GM19240 (cell line): Measurements from ENCODE around the gene DOCK2.

Source experiments
- DNase-seq: peaks from one replicate; pipeline ENCODE4 v3.0.0; 2011; ENCODE audit warnings: low spot score; ENCODE audit not compliant: insufficient read length

DOCK2 gene

GRCh38 chr5:170114271-170114670 is 477.2 kb downstream of the DOCK2 start:
- DNase-seq = no peak

- no peak for DNase-seq
These were observed 478.9 kb downstream of the DOCK2 start for GRCh38 chr5:170115925-170116324.

- no peak for DNase-seq
These were observed 480.7 kb downstream of the DOCK2 start for GRCh38 chr5:170117736-170118135.

- no peak for DNase-seq
These were observed 483.5 kb downstream of the DOCK2 start for GRCh38 chr5:170120576-170120975.

GRCh38 chr5:170121321-170121720 is 484.2 kb downstream of the DOCK2 start:
- DNase-seq = no peak

GRCh38 chr5:170126061-170126460 is 489.0 kb downstream of the DOCK2 start:
- no peak for DNase-seq

- DNase-seq = no peak
These were observed 489.6 kb downstream of the DOCK2 start for GRCh38 chr5:170126626-170127025.

GRCh38 chr5:170131235-170131634 is 494.2 kb downstream of the DOCK2 start:
- DNase-seq = no peak

GRCh38 chr5:170132269-170132975 is 495.3 kb downstream of the DOCK2 start:
- no peak for DNase-seq
